ENCODE results near the gene PDE4C.
"Not testable (repeated sequence)": the region's sequence is repeated elsewhere in the genome, so short reads cannot be mapped to it uniquely, and the experiment has no call there.

PDE4C gene

DNA sequence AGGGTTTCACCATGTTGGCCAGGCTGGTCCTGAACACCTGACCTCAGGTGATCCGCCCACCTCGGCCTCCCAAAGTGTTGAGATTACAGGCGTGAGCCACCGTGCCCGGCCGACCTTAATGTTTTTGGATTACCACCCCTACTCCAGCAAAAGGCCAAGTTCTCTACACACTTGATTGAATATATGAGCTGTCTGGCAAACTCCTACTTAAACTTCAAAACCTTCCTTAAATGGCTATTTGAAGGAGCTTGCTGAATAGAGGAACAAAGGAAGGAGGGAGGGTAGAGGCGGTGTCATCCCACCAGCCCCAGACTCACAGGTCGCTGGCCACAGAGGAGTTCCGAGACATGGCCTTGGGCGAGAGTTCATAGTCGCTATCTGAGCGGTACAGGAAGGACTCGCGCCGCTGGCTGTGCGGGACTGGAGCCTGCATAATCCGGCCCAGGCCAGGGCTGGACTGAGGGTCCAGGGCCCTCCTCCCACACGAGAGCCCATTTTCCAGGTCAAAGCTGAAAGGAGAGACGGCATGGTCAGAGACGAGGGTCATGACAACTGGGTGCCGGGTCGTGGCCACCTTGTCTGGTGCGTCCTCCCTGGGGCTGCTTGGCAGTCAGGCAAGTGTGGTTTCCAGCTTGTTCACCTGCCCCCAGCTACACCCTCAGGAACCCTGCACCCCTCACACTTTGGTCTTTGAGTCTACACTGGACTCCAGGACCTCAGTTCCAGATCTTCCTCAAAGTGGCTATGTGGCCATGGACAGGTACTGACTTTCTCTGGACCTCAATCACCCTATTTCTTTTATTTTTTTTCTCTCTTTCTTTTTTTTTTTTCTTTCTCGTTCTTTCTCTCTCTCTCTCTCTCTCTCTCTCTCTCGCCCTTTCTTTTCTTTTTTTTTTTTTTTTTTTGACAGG is 4.2 kb downstream of the PDE4C start:
- H3K36me3 ChIP-seq (ENCODE audit: control insufficient read depth, insufficient read depth, low read length) = no peaks in the 10 kb centered on the region
- peaks cover 24% of the 10 kb centered on the region for H3K27me3 ChIP-seq (replicated peaks; ENCODE audit: control insufficient read depth, insufficient read depth, low read length, poor library complexity, severe bottlenecking)
- H3K9me3 ChIP-seq (ENCODE audit: control insufficient read depth, low read length) = no peaks in the 10 kb centered on the region
- no peak overlapping the region for H3K4me3 ChIP-seq (ENCODE audit: insufficient read depth, low read depth, low read length, poor library complexity, severe bottlenecking)
- no peak overlapping the region for H3K27ac ChIP-seq (ENCODE audit: insufficient read depth, low read length, poor library complexity, severe bottlenecking)
- H3K4me1 ChIP-seq (ENCODE audit: control insufficient read depth, insufficient read depth, low read length, poor library complexity, severe bottlenecking) = peaks cover 24% of the 10 kb centered on the region
- no peak for DNase-seq

DNA sequence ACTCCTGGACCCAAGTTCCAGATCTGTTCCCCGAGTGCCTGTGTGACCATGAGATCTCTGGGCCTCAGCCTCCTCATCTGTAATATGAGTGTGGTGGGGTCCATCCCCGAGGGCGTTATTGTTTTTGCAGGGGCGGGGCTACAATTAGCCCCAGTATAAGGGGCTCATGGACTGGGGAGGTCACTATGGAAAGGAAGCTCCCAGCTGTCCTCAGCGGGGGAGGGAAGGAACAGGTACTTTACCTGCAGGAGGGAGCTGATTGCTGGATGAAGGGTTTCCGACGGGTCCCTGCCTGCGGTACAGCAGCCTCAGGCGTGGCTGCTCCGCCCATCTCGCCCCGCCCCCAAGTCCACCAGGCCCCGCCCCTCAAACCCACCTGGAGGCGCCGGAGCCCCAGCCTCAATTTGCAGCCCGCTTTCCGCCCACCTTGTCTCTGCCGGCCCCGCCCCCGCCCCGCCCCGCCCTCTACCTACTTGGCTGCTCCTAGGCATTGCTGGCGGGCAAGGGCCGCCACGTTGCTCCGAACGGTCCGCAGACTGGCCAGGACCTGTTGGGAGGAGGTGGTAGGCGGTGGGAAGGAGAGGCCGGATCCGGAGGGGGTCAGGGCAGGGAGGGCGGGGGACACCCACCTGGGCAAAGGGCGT is 5.5 kb downstream of the PDE4C start:
- Histone ChIP-seq H3K36me3 (ENCODE audit: control insufficient read depth, insufficient read depth, low read length) (no peaks in the 10 kb centered on the region), H3K4me3 (ENCODE audit: insufficient read depth, low read depth, low read length, poor library complexity, severe bottlenecking) (no peak overlapping the region), H3K9me3 (ENCODE audit: control insufficient read depth, low read length) (no peaks in the 10 kb centered on the region), H3K4me1 (ENCODE audit: control insufficient read depth, insufficient read depth, low read length, poor library complexity, severe bottlenecking) (peaks cover 17% of the 10 kb centered on the region), H3K27ac (ENCODE audit: insufficient read depth, low read length, poor library complexity, severe bottlenecking) (no peak overlapping the region), H3K27me3 (replicated peaks; ENCODE audit: control insufficient read depth, insufficient read depth, low read length, poor library complexity, severe bottlenecking) (peaks cover 11% of the 10 kb centered on the region)
- no peak for DNase-seq

DNA sequence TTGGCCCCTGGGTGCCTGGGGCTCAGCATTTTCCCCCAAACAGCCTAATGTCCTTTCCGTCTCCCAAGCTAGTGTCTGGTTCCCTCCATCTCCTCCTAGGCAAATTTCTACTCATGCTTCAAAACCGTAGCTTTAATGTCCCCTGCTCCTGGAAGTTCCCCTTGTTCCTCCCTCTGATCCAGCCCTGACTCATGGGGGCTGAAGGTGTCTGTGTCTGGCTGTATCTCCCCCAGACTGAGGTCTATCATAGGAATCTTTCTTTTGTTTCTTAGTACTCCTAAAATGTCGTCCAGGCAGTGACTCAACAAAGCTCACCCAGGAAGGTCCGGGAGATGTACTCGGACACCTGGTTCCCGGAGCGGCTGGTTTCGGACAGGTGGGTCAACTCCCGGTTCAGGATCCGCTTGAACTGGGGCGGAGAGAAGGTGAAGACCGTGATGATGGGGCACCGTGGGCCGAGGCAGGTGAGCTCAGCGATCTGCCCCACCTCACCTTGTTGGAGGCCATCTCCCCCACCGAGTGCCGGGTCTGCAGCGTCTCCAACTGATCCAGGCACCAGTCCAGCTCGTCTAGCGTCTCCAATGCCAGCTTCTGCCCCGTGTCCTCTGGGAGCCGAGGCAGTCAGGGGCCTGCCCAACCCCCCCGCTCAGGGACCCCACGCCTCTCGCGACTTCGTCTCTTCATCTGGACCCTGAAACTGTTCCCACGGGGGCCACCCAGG is 6.2 kb downstream of the PDE4C start:
- Histone ChIP-seq H3K9me3 (ENCODE audit: control insufficient read depth, low read length) (no peaks in the 10 kb centered on the region), H3K27me3 (replicated peaks; ENCODE audit: control insufficient read depth, insufficient read depth, low read length, poor library complexity, severe bottlenecking) (peaks cover 4% of the 10 kb centered on the region), H3K27ac (ENCODE audit: insufficient read depth, low read length, poor library complexity, severe bottlenecking) (no peak overlapping the region), H3K4me1 (ENCODE audit: control insufficient read depth, insufficient read depth, low read length, poor library complexity, severe bottlenecking) (peaks cover 11% of the 10 kb centered on the region), H3K4me3 (ENCODE audit: insufficient read depth, low read depth, low read length, poor library complexity, severe bottlenecking) (no peak overlapping the region), H3K36me3 (ENCODE audit: control insufficient read depth, insufficient read depth, low read length) (no peaks in the 10 kb centered on the region)
- no peak for DNase-seq

- H3K4me1 ChIP-seq (ENCODE audit: control insufficient read depth, insufficient read depth, low read length, poor library complexity, severe bottlenecking) = no peaks in the 10 kb centered on the region
- H3K27me3 ChIP-seq (replicated peaks; ENCODE audit: control insufficient read depth, insufficient read depth, low read length, poor library complexity, severe bottlenecking) = no peaks in the 10 kb centered on the region
- H3K36me3 ChIP-seq (ENCODE audit: control insufficient read depth, insufficient read depth, low read length) = no peaks in the 10 kb centered on the region
- no peak for DNase-seq
- H3K9me3 ChIP-seq (ENCODE audit: control insufficient read depth, low read length) = no peaks in the 10 kb centered on the region
- no peak overlapping the region for H3K27ac ChIP-seq (ENCODE audit: insufficient read depth, low read length, poor library complexity, severe bottlenecking)
- no peak overlapping the region for H3K4me3 ChIP-seq (ENCODE audit: insufficient read depth, low read depth, low read length, poor library complexity, severe bottlenecking)
Measured at GRCh38 chr19:18218600-18218999, 7.6 kb downstream of the PDE4C start.

GRCh38 chr19:18218159-18218558 is 8.1 kb downstream of the PDE4C start:
- no peak overlapping the region for H3K4me3 ChIP-seq (ENCODE audit: insufficient read depth, low read depth, low read length, poor library complexity, severe bottlenecking)
- no peaks in the 10 kb centered on the region for H3K4me1 ChIP-seq (ENCODE audit: control insufficient read depth, insufficient read depth, low read length, poor library complexity, severe bottlenecking)
- H3K27me3 ChIP-seq (replicated peaks; ENCODE audit: control insufficient read depth, insufficient read depth, low read length, poor library complexity, severe bottlenecking) = no peaks in the 10 kb centered on the region
- H3K9me3 ChIP-seq (ENCODE audit: control insufficient read depth, low read length) = no peaks in the 10 kb centered on the region
- H3K36me3 ChIP-seq (ENCODE audit: control insufficient read depth, insufficient read depth, low read length) = no peaks in the 10 kb centered on the region
- DNase-seq = no peak
- no peak overlapping the region for H3K27ac ChIP-seq (ENCODE audit: insufficient read depth, low read length, poor library complexity, severe bottlenecking)

- Histone ChIP-seq H3K27ac (ENCODE audit: insufficient read depth, low read length, poor library complexity, severe bottlenecking) (no peak overlapping the region), H3K4me1 (ENCODE audit: control insufficient read depth, insufficient read depth, low read length, poor library complexity, severe bottlenecking) (no peaks in the 10 kb centered on the region), H3K36me3 (ENCODE audit: control insufficient read depth, insufficient read depth, low read length) (no peaks in the 10 kb centered on the region), H3K9me3 (ENCODE audit: control insufficient read depth, low read length) (no peaks in the 10 kb centered on the region), H3K27me3 (replicated peaks; ENCODE audit: control insufficient read depth, insufficient read depth, low read length, poor library complexity, severe bottlenecking) (no peaks in the 10 kb centered on the region), H3K4me3 (ENCODE audit: insufficient read depth, low read depth, low read length, poor library complexity, severe bottlenecking) (no peak overlapping the region)
- no peak for DNase-seq
Measured at GRCh38 chr19:18216789-18217188, 9.4 kb downstream of the PDE4C start.

GRCh38 chr19:18214779-18215433 is 11.3 kb downstream of the PDE4C start:
- no peak for DNase-seq
- H3K27ac ChIP-seq (ENCODE audit: insufficient read depth, low read length, poor library complexity, severe bottlenecking) = no peak overlapping the region
- H3K27me3 ChIP-seq (replicated peaks; ENCODE audit: control insufficient read depth, insufficient read depth, low read length, poor library complexity, severe bottlenecking) = no peaks in the 10 kb centered on the region
- no peaks in the 10 kb centered on the region for H3K9me3 ChIP-seq (ENCODE audit: control insufficient read depth, low read length)
- H3K4me1 ChIP-seq (ENCODE audit: control insufficient read depth, insufficient read depth, low read length, poor library complexity, severe bottlenecking) = no peaks in the 10 kb centered on the region
- H3K4me3 ChIP-seq (ENCODE audit: insufficient read depth, low read depth, low read length, poor library complexity, severe bottlenecking) = no peak overlapping the region
- no peaks in the 10 kb centered on the region for H3K36me3 ChIP-seq (ENCODE audit: control insufficient read depth, insufficient read depth, low read length)

- Histone ChIP-seq H3K4me3 (ENCODE audit: insufficient read depth, low read depth, low read length, poor library complexity, severe bottlenecking) (no peak overlapping the region), H3K36me3 (ENCODE audit: control insufficient read depth, insufficient read depth, low read length) (no peaks in the 10 kb centered on the region), H3K27ac (ENCODE audit: insufficient read depth, low read length, poor library complexity, severe bottlenecking) (no peak overlapping the region), H3K9me3 (ENCODE audit: control insufficient read depth, low read length) (no peaks in the 10 kb centered on the region), H3K27me3 (replicated peaks; ENCODE audit: control insufficient read depth, insufficient read depth, low read length, poor library complexity, severe bottlenecking) (no peaks in the 10 kb centered on the region), H3K4me1 (ENCODE audit: control insufficient read depth, insufficient read depth, low read length, poor library complexity, severe bottlenecking) (no peaks in the 10 kb centered on the region)
- DNase-seq = no peak
Measured at GRCh38 chr19:18211683-18212082, 14.6 kb downstream of the PDE4C start.

- not testable (repeated sequence) for H3K9me3 ChIP-seq (ENCODE audit: control insufficient read depth, low read length); DNase-seq; H3K27ac ChIP-seq (ENCODE audit: insufficient read depth, low read length, poor library complexity, severe bottlenecking); H3K4me3 ChIP-seq (ENCODE audit: insufficient read depth, low read depth, low read length, poor library complexity, severe bottlenecking); H3K27me3 ChIP-seq (replicated peaks; ENCODE audit: control insufficient read depth, insufficient read depth, low read length, poor library complexity, severe bottlenecking); H3K4me1 ChIP-seq (ENCODE audit: control insufficient read depth, insufficient read depth, low read length, poor library complexity, severe bottlenecking); H3K36me3 ChIP-seq (ENCODE audit: control insufficient read depth, insufficient read depth, low read length)
Measured at GRCh38 chr19:18209912-18210311, 16.3 kb downstream of the PDE4C start.
